Measurements from ENCODE around the gene ELK4. TPM values are rescaled to one million over a fixed set of nuclear protein-coding genes. Genes with fewer than 3 reads are reported as not detected.

ELK4 gene
- total RNA-seq, 1 donor from 2014 or later: 27.6 TPM

DNA sequence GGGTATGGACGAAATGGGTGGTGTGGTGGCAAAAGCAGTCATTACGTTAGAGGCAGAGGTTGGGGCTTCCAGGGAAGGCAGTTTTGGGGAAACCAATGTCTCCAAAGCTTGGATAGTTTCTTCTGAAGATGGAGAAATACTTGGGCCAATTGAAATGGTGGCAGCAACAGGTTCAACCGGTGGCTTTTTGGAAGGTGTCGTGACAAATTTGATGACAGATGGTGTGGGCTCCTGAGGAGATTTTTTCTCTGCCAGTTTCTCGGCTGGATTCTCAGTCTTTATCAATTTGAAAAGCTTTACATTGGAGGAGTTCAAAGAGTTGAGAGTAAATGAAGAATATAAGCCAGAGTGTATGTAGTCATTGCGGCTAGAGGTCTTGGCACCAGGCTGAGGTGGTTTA is 11.5 kb downstream of the ELK4 start:
- H3K9me3 Mint-ChIP-seq: no peaks in the 10 kb centered on the region
- H3K27me3 Mint-ChIP-seq: no peaks in the 10 kb centered on the region
- TF ChIP-seq, protein P1, sequence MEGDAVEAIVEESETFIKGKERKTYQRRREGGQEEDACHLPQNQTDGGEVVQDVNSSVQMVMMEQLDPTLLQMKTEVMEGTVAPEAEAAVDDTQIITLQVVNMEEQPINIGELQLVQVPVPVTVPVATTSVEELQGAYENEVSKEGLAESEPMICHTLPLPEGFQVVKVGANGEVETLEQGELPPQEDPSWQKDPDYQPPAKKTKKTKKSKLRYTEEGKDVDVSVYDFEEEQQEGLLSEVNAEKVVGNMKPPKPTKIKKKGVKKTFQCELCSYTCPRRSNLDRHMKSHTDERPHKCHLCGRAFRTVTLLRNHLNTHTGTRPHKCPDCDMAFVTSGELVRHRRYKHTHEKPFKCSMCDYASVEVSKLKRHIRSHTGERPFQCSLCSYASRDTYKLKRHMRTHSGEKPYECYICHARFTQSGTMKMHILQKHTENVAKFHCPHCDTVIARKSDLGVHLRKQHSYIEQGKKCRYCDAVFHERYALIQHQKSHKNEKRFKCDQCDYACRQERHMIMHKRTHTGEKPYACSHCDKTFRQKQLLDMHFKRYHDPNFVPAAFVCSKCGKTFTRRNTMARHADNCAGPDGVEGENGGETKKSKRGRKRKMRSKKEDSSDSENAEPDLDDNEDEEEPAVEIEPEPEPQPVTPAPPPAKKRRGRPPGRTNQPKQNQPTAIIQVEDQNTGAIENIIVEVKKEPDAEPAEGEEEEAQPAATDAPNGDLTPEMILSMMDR (conservative IDR thresholded peaks at IDR 0.05): no peak
- no peak overlapping the region for H3K4me3 Mint-ChIP-seq
- peaks cover 5% of the 10 kb centered on the region for H3K4me1 Mint-ChIP-seq (ENCODE audit: unreplicated experiment)
- no peak overlapping the region for H3K27ac Mint-ChIP-seq
- DNase-seq (ENCODE audit: extremely low spot score, unreplicated experiment): no peak
- H3K36me3 Mint-ChIP-seq: peaks cover 40% of the 10 kb centered on the region

DNA sequence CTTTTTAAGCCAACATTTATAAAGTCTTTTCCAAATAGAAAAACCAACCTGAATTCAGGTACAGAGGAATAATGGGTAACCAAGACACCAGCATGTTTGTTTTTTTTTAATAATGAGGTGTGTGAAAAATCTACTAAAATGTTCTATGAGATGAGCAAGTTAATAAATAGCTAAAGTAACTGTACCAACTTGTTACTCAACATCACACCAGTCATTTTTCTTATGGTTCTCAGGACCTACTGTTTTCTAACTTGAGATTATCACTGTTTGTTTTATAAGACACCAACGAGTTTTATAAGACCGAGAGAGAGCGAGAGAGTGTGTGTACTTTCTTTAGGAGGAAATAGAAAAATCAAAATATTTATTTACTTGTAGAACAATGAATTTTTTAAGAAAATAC is 12.4 kb downstream of the ELK4 start:
- no peaks in the 10 kb centered on the region for H3K27me3 Mint-ChIP-seq
- H3K9me3 Mint-ChIP-seq: no peaks in the 10 kb centered on the region
- H3K4me1 Mint-ChIP-seq (ENCODE audit: unreplicated experiment): peaks cover 5% of the 10 kb centered on the region
- no peak overlapping the region for H3K27ac Mint-ChIP-seq
- peaks cover 41% of the 10 kb centered on the region for H3K36me3 Mint-ChIP-seq
- TF ChIP-seq, protein P1 (conservative IDR thresholded peaks at IDR 0.05): no peak
- H3K4me3 Mint-ChIP-seq: no peak overlapping the region
- DNase-seq (ENCODE audit: extremely low spot score, unreplicated experiment): no peak

DNA sequence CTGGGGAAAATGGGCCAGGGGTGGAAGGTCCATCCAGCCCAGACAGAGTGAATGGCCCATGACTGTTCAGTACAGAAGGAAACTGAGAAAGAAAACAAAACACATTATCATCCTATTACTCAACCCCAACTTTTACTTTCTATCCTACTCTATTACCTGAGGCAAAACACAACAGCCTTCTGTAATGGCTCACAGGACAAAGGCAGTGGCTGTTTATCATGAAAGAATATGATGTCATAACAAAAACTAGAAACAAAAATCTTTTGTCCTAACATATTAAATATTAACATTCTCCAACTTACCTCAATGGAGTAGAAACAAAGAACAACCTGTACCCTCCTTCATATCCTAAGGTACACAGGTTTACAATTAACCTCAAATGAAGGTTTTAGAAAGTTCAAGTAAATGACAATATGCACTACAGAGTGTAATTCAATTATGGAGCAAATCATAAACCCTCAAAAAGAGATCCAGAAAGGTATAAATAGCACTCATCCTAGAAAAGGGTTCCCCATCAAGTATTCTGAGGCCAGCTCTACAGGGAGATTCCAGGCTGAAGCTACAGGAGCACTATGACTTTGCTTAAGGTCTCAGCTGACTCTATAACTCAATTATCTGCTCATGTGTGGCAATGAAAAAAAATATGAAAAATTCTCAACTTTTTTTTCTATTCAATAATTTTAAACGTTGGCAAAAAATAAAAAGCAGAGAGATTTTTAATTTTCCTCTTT is 15.1 kb downstream of the ELK4 start:
- Mint-ChIP-seq H3K27me3 (no peaks in the 10 kb centered on the region), H3K36me3 (peaks cover 39% of the 10 kb centered on the region), H3K27ac (peak overlapping the region; percentile 43), H3K9me3 (no peaks in the 10 kb centered on the region), H3K4me3 (no peak overlapping the region), H3K4me1 (ENCODE audit: unreplicated experiment) (peaks cover 5% of the 10 kb centered on the region)
- no peak for DNase-seq (ENCODE audit: extremely low spot score, unreplicated experiment)
- TF ChIP-seq, protein P1 (conservative IDR thresholded peaks at IDR 0.05): no peak

DNA sequence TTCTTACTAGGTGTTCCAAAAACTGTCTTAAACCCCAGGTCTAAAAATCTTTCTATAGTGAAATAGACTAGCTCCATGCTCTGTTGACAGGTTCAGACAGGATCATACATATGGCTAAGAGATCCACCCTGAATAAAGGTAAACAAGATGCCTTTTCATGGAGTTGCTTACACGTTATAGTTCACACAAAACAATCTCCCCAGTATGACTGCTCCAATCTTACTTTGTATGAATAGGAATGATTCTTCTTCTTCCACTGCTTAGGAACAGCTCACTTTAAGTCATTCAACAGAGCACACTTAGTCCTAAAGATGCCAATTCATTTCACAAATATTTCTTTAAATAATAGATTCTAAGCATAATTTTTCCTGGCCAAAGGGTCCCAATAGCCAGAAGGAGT is 16.0 kb downstream of the ELK4 start:
- H3K4me3 Mint-ChIP-seq: no peak overlapping the region
- no peak overlapping the region for H3K27ac Mint-ChIP-seq
- no peaks in the 10 kb centered on the region for H3K27me3 Mint-ChIP-seq
- peaks cover 43% of the 10 kb centered on the region for H3K36me3 Mint-ChIP-seq
- H3K4me1 Mint-ChIP-seq (ENCODE audit: unreplicated experiment): peaks cover 15% of the 10 kb centered on the region
- DNase-seq (ENCODE audit: extremely low spot score, unreplicated experiment): no peak
- no peaks in the 10 kb centered on the region for H3K9me3 Mint-ChIP-seq
- TF ChIP-seq, protein P1 (conservative IDR thresholded peaks at IDR 0.05): no peak

DNA sequence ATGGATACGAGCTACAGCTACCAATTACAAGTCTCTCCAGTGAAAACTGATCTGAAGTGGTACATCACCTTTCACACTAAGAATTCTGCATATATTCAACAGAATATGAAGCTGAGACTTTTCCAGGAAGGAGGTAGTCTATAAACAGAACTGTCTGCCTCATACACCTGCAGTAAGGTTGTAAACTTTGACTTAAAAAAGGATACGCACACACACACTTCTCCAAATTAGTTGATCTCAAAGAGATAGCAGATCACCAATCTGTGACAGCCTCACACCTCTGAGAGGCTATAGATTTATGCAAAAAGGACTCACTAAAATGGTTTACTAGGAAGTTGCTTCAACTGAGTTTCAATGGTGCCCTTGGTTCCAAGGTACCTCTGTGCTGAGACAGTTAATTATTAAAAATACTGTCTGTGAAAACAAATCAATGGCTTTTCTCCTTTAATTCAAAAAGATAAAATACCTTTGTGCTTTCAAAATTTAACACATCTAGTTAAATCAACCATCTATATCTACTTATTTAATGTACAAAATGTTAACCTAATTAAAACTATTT is 17.9 kb downstream of the ELK4 start:
- Mint-ChIP-seq H3K4me1 (ENCODE audit: unreplicated experiment) (peaks cover 10% of the 10 kb centered on the region), H3K4me3 (no peak overlapping the region), H3K27ac (no peak overlapping the region), H3K36me3 (peaks cover 32% of the 10 kb centered on the region), H3K27me3 (no peaks in the 10 kb centered on the region), H3K9me3 (no peaks in the 10 kb centered on the region)
- TF ChIP-seq, protein P1 (conservative IDR thresholded peaks at IDR 0.05): no peak
- no peak for DNase-seq (ENCODE audit: extremely low spot score, unreplicated experiment)

Data from type B pancreatic cell (in vitro differentiated cells).